ENCODE results near the gene TMPRSS7. TPM values are rescaled to one million over a fixed set of nuclear protein-coding genes. Genes with fewer than 3 reads are reported as not detected.
A peak's percentile ranks its signal among the peaks of the same experiment; 100 is the strongest.

Gene TMPRSS7
- total and polyA plus RNA-seq, 2 experiments from 2014 or later, result not detected

GRCh38 chr3:112083239-112083638 is 48.7 kb downstream of the TMPRSS7 start:
- Mint-ChIP-seq H3K4me1 (peaks cover 30% of the 10 kb centered on the region), H3K27me3 (ENCODE audit: insufficient read depth, low read depth, poor library complexity) (peaks cover 9% of the 10 kb centered on the region), H3K4me3 (no peak overlapping the region), H3K9me3 (no peaks in the 10 kb centered on the region), H3K36me3 (ENCODE audit: low read depth) (no peaks in the 10 kb centered on the region), H3K27ac (no peak overlapping the region)
- Histone ChIP-seq H3K4me3 (no peak overlapping the region), H3K4me1 (ENCODE audit: insufficient read depth) (peaks cover 19% of the 10 kb centered on the region), H3K79me2 (replicated peaks; ENCODE audit: insufficient read depth) (peaks cover 11% of the 10 kb centered on the region), H4K20me1 (replicated peaks; ENCODE audit: insufficient read depth) (no peaks in the 10 kb centered on the region), H2AFZ (peak overlapping the region; percentile 1; the same call in 1 of the 2 replicates), H3K27me3 (ENCODE audit: insufficient read depth) (peaks cover 19% of the 10 kb centered on the region), H3F3A (replicated peaks; ENCODE audit: low read depth) (peaks cover 5% of the 10 kb centered on the region; the same call in 1 of the 2 replicates), H3K36me3 (ENCODE audit: insufficient read depth) (no peaks in the 10 kb centered on the region), H3K9me2 (ENCODE audit: insufficient read depth) (no peaks in the 10 kb centered on the region), H3K27ac (ENCODE audit: low read depth) (no peak overlapping the region), H3K4me2 (no peak overlapping the region)
- DNase-seq (ENCODE audit: low spot score), result no peak
- TF ChIP-seq CTCF (conservative IDR thresholded peaks at IDR 0.05; ENCODE audit: low read depth in 2 of 2), result no peak
- no peak for TF ChIP-seq ZNF114 (CRISPR knock-in tag; IDR thresholded peaks at IDR 0.05)
- TF ChIP-seq ZNF462 (CRISPR knock-in tag; IDR thresholded peaks at IDR 0.05), result no peak
- TF ChIP-seq EZH2phosphoT487 (IDR thresholded peaks at IDR 0.05; ENCODE audit: unreplicated experiment), result no peak
- ATAC-seq, result no peak

Data from GM23338 (cell line).